HL-60 (cell line): ENCODE measurements around the gene FBXO15.

ENCODE experiments used
- DNase-seq, 2 experiments: peaks; one replicate each; pipeline ENCODE4 v3.0.0-alpha.2; 2010 to 2020; ENCODE audit warnings: low read depth in 1 of 2, low spot score in 1 of 2
- H3K27ac ChIP-seq: fragments of 250-450 bp; sonication (Bioruptor Pico); replicated peaks from 2 replicates; pipeline ENCODE4 v1.5.1; 2020; ENCODE audit warnings: mild to moderate bottlenecking, moderate library complexity
- H3K27me3 ChIP-seq: fragments of 250-450 bp; sonication (Bioruptor Pico); 2 replicates; pipeline ENCODE4 v1.5.1; 2021; ENCODE audit warnings: mild to moderate bottlenecking, moderate library complexity; ENCODE audit not compliant: insufficient read depth, poor library complexity, severe bottlenecking
- H3K4me3 ChIP-seq: replicated peaks from 2 replicates; pipeline ENCODE4 v1.5.1; 2011; ENCODE audit warnings: mild to moderate bottlenecking, control low read depth, low read length; ENCODE audit not compliant: insufficient read depth
- CTCF ChIP-seq: IDR thresholded peaks from one replicate; pipeline ENCODE4 v1.5.1; 2011; ENCODE audit warnings: low read length, control low read depth, inconsistent platforms; ENCODE audit not compliant: insufficient read depth
- GABPA ChIP-seq: IDR thresholded peaks from 2 replicates; pipeline ENCODE4 v1.6.1; 2012; ENCODE audit warnings: low read depth
- POLR2AphosphoS5 ChIP-seq: IDR thresholded peaks from 2 replicates; pipeline ENCODE4 v1.6.1; 2012; ENCODE audit warnings: low read depth
- REST ChIP-seq: IDR thresholded peaks from 2 replicates; pipeline ENCODE4 v1.6.1; 2012; ENCODE audit warnings: low read depth; ENCODE audit not compliant: insufficient replicate concordance
- SPI1 ChIP-seq: IDR thresholded peaks from 2 replicates; pipeline ENCODE4 v1.6.1; 2012; ENCODE audit warnings: low read depth, mild to moderate bottlenecking, borderline replicate concordance

Gene FBXO15

GRCh38 chr18:74063557-74063956, 84.1 kb downstream of the FBXO15 start:
- H3K27me3 ChIP-seq = peaks cover 2% of the 10 kb centered on the region
- H3K4me3 ChIP-seq = no peak overlapping the region

GRCh38 chr18:74063023-74063422, 84.6 kb downstream of the FBXO15 start:
- DNase-seq = peak; percentile 12 to 19
- TF ChIP-seq SPI1 = peak; percentile 27; the same call in 1 of the 2 replicates
- no peak for TF ChIP-seq CTCF
- H3K4me3 ChIP-seq = no peak overlapping the region
- peaks cover 2% of the 10 kb centered on the region for H3K27me3 ChIP-seq
- H3K27ac ChIP-seq = no peak overlapping the region

More at GRCh38 chr18:74063557-74063956, 84.1 kb downstream of the FBXO15 start:
- no peak for DNase-seq
- no peak overlapping the region for H3K27ac ChIP-seq
- TF ChIP-seq REST = no peak

GRCh38 chr18:74062037-74062436, 85.6 kb downstream of the FBXO15 start:
- Histone ChIP-seq H3K27ac (no peak overlapping the region), H3K4me3 (no peak overlapping the region), H3K27me3 (peaks cover 3% of the 10 kb centered on the region)
- DNase-seq = no peak
- TF ChIP-seq POLR2AphosphoS5 = no peak
- no peak for TF ChIP-seq REST
- no peak for TF ChIP-seq CTCF
- TF ChIP-seq SPI1 = no peak
- TF ChIP-seq GABPA = no peak

GRCh38 chr18:74060579-74060978, 87.1 kb downstream of the FBXO15 start:
- Histone ChIP-seq H3K27ac (no peak overlapping the region), H3K27me3 (peaks cover 3% of the 10 kb centered on the region), H3K4me3 (no peak overlapping the region)
- no peak for DNase-seq
- no peak for TF ChIP-seq GABPA
- no peak for TF ChIP-seq POLR2AphosphoS5
- no peak for TF ChIP-seq REST
- TF ChIP-seq CTCF = no peak
